ENCODE measurements around the gene UBL4B.

UBL4B gene

DNA sequence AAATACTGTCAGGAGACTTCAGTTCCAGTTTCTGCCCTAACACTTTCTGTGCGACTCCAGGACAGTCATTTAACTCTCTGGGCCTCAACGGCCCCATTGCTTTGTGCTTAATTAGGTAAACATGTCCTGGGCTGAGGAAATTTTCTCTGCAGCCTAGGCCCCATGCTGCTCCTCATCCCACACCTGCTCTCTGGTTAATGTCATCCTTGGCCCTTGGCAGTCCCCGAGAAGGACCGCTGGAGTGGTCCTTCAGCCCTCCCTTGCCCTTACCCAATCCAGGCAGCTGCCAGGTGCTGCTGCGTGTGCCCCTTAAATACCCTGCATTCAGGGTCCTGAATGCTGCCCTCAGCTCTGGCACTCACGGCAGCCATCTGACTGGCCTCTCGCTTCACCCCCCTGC, 18.7 kb downstream of the UBL4B start (continued):
- TF ChIP-seq ZNF776 (tag by site-specific recombination; IDR thresholded peaks at IDR 0.05; ENCODE audit: borderline replicate concordance), result no peak

DNA sequence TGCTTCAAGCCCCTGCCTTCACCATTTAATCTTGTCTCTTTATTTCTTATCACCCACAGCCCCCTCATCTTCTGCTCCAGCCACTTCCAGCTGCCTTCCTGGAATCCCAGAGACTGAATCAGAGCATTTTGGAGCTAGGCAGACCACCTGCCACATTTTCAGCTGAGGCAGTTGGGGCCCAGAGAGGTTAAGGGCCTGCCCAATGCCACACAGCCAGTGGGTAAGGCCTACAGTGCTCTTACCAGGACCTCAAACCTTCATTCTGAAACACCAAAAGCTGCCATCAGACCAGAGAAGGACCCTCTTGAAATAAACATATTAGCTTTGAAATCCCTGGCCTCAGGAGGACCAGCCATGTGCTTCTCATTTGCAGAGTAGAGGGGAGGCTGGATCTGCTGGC, 20.4 kb downstream of the UBL4B start:
- H3K4me1 ChIP-seq (ENCODE audit: control insufficient read depth, insufficient read depth, low read length), result no peaks in the 10 kb centered on the region; the same call in 1 of the 2 replicates
- no peaks in the 10 kb centered on the region for H3K9me3 ChIP-seq (ENCODE audit: control insufficient read depth, insufficient read depth, low read depth, low read length)
- no peak overlapping the region for H3K4me3 ChIP-seq (ENCODE audit: low read depth, low read length)
- H3K36me3 ChIP-seq (ENCODE audit: control insufficient read depth in 2 of 2, insufficient read depth in 1 of 2, low read length in 2 of 2), result no peaks in the 10 kb centered on the region
- no peak overlapping the region for H3K27ac ChIP-seq (ENCODE audit: extremely low read depth, low read depth, low read length)
- TF ChIP-seq, protein P1, sequence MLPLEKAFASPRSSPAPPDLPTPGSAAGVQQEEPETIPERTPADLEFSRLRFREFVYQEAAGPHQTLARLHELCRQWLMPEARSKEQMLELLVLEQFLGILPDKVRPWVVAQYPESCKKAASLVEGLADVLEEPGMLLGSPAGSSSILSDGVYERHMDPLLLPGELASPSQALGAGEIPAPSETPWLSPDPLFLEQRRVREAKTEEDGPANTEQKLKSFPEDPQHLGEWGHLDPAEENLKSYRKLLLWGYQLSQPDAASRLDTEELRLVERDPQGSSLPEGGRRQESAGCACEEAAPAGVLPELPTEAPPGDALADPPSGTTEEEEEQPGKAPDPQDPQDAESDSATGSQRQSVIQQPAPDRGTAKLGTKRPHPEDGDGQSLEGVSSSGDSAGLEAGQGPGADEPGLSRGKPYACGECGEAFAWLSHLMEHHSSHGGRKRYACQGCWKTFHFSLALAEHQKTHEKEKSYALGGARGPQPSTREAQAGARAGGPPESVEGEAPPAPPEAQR (tag by site-specific recombination; IDR thresholded peaks at IDR 0.05), result no peak
- 0 out of 2 replicates have a peak, but pooled peaks have one; percentile 39 for TF ChIP-seq ZNF768 (tag by site-specific recombination; IDR thresholded peaks at IDR 0.05)
- TF ChIP-seq, protein P2, sequence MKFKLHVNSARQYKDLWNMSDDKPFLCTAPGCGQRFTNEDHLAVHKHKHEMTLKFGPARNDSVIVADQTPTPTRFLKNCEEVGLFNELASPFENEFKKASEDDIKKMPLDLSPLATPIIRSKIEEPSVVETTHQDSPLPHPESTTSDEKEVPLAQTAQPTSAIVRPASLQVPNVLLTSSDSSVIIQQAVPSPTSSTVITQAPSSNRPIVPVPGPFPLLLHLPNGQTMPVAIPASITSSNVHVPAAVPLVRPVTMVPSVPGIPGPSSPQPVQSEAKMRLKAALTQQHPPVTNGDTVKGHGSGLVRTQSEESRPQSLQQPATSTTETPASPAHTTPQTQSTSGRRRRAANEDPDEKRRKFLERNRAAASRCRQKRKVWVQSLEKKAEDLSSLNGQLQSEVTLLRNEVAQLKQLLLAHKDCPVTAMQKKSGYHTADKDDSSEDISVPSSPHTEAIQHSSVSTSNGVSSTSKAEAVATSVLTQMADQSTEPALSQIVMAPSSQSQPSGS (tag by site-specific recombination; IDR thresholded peaks at IDR 0.05; ENCODE audit: low read depth), result no peak
- POLR2A ChIA-PET, result no interaction called here
- CTCF ChIA-PET, result interaction anchor here (0.6 to 1.8 kb wide), 3 partner anchors 16 to 1462 kb away, joined by 3 to 5 read pairs (median 3); no protein-coding TSS in a partner anchor

DNA sequence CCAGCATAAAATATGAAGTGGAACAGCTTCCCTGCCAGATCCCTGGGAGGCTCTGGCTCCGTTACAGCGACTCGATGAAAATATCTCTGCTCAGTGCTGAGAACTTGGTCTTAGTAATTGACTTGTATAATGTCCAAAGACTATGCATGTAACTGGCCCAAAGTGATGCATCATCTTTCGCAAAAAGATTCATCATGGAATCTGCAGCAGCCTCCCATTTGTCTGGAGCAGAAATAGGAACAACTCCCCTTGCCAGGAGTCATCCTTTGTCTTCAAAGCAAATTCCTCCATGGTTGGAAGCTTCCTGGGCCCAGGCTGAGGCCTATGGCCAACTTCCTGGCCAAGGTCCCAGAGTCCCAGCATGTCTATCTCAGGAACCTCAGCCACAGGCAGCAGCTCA, 21.2 kb downstream of the UBL4B start:
- no peak for TF ChIP-seq ZNF560 (tag by site-specific recombination; IDR thresholded peaks at IDR 0.05; ENCODE audit: borderline replicate concordance)
- TF ChIP-seq ZNF302 (tag by site-specific recombination; IDR thresholded peaks at IDR 0.05; ENCODE audit: low read depth), result no peak
- TF ChIP-seq KLF8 (tag by site-specific recombination; IDR thresholded peaks at IDR 0.05), result no peak
- TF ChIP-seq ZNF341 (tag by site-specific recombination; IDR thresholded peaks at IDR 0.05; ENCODE audit: low read depth), result no peak
- TF ChIP-seq ZNF621 (tag by site-specific recombination; IDR thresholded peaks at IDR 0.05), result no peak
- no peak for TF ChIP-seq ZNF707 (tag by site-specific recombination; IDR thresholded peaks at IDR 0.05)
- no peak for TF ChIP-seq ZNF571 (tag by site-specific recombination; IDR thresholded peaks at IDR 0.05)
- TF ChIP-seq ZNF629 (tag by site-specific recombination; IDR thresholded peaks at IDR 0.05), result no peak
- no peak for TF ChIP-seq ZNF211 (tag by site-specific recombination; IDR thresholded peaks at IDR 0.05; ENCODE audit: low read depth)
- TF ChIP-seq ZNF792 (tag by site-specific recombination; IDR thresholded peaks at IDR 0.05), result no peak
- no peak for TF ChIP-seq BCL11A (tag by site-specific recombination; IDR thresholded peaks at IDR 0.05; ENCODE audit: low read depth)
- TF ChIP-seq ZFP37 (tag by site-specific recombination; IDR thresholded peaks at IDR 0.05), result no peak
- TF ChIP-seq, protein P3, sequence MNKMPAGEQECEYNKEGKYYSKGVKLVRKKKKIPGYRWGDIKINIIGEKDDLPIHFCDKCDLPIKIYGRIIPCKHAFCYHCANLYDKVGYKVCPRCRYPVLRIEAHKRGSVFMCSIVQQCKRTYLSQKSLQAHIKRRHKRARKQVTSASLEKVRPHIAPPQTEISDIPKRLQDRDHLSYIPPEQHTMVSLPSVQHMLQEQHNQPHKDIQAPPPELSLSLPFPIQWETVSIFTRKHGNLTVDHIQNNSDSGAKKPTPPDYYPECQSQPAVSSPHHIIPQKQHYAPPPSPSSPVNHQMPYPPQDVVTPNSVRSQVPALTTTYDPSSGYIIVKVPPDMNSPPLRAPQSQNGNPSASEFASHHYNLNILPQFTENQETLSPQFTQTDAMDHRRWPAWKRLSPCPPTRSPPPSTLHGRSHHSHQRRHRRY (tag by site-specific recombination; IDR thresholded peaks at IDR 0.05), result no peak
- no peak for TF ChIP-seq ZNF501 (tag by site-specific recombination; IDR thresholded peaks at IDR 0.05)
- TF ChIP-seq ZSCAN16 (tag by site-specific recombination; IDR thresholded peaks at IDR 0.05), result no peak
- TF ChIP-seq KLF1 (tag by site-specific recombination; IDR thresholded peaks at IDR 0.05), result no peak
- no peak for TF ChIP-seq IKZF3 (tag by site-specific recombination; IDR thresholded peaks at IDR 0.05)
- TF ChIP-seq ZNF184 (tag by site-specific recombination; IDR thresholded peaks at IDR 0.05), result no peak
- Histone ChIP-seq H3K4me3 (ENCODE audit: low read depth, low read length) (no peak overlapping the region), H3K27ac (ENCODE audit: extremely low read depth, low read depth, low read length) (no peak overlapping the region), H3K9me3 (ENCODE audit: control insufficient read depth, insufficient read depth, low read depth, low read length) (no peaks in the 10 kb centered on the region), H3K36me3 (ENCODE audit: control insufficient read depth in 2 of 2, insufficient read depth in 1 of 2, low read length in 2 of 2) (no peaks in the 10 kb centered on the region), H3K4me1 (ENCODE audit: control insufficient read depth, insufficient read depth, low read length) (no peaks in the 10 kb centered on the region; the same call in 1 of the 2 replicates)
- ChIA-PET POLR2A (no interaction called here), CTCF (interaction anchor here (1.1 to 1.9 kb wide), 4 partner anchors 18 to 79 kb away, joined by 3 to 9 read pairs (median 4); partner anchors contain the start of gene ALX3)

Measured in HEK293 (cell line).